ENCODE data around the gene INF2. TPM values are rescaled to one million over a fixed set of nuclear protein-coding genes. Genes with fewer than 3 reads are reported as not detected.

INF2 gene
- total RNA-seq, 1 donor from 2014 or later = 26.6 TPM

DNA sequence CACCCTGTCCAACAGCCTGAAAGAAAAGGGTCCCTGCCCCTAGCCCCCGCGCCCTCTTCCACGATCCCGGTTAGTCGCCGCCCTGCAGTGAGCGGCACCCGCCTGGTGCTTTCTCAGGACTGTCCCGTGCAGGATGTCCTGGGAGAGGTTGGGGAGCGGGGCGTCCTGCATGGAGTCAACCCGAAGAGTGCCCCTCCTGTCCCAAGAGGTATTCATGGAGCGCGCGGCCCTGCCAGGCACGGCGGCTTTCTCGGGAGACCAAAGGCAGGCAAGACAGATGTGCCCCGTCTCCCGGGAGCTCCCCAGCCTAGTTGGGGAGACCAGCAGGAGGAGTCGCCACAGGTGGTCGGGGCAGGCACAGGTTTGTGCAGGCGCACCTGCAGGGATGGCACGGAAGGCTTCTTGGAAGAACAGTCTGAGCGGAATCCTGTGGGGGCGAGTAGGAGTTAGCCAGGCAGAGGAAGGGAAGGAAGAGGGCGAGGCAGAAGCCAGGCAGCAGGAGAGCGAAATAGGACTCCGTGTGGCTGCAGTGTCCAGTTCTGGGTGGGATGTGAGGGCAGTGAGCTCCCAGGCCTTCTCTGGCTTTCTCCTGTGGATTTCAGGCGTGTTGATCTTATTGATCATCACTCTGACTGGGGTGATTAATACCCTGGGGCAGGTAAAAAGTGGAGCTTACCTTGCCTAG lies 64.3 kb downstream of the INF2 start:
- TF ChIP-seq, protein P1, sequence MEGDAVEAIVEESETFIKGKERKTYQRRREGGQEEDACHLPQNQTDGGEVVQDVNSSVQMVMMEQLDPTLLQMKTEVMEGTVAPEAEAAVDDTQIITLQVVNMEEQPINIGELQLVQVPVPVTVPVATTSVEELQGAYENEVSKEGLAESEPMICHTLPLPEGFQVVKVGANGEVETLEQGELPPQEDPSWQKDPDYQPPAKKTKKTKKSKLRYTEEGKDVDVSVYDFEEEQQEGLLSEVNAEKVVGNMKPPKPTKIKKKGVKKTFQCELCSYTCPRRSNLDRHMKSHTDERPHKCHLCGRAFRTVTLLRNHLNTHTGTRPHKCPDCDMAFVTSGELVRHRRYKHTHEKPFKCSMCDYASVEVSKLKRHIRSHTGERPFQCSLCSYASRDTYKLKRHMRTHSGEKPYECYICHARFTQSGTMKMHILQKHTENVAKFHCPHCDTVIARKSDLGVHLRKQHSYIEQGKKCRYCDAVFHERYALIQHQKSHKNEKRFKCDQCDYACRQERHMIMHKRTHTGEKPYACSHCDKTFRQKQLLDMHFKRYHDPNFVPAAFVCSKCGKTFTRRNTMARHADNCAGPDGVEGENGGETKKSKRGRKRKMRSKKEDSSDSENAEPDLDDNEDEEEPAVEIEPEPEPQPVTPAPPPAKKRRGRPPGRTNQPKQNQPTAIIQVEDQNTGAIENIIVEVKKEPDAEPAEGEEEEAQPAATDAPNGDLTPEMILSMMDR (IDR thresholded peaks at IDR 0.05; ENCODE audit: insufficient read depth, low read length, severe bottlenecking) = no peak
- Histone ChIP-seq H3K27me3 (ENCODE audit: control insufficient read depth, insufficient read depth, low read length) (no peaks in the 10 kb centered on the region), H3K4me3 (ENCODE audit: low read depth, low read length) (peak overlapping the region; percentile 82), H3K36me3 (ENCODE audit: control insufficient read depth, insufficient read depth, low read length) (peaks cover 29% of the 10 kb centered on the region)
- DNase-seq (ENCODE audit: low read depth) (peak; percentile 35), FAIRE-seq (no peak)

DNA sequence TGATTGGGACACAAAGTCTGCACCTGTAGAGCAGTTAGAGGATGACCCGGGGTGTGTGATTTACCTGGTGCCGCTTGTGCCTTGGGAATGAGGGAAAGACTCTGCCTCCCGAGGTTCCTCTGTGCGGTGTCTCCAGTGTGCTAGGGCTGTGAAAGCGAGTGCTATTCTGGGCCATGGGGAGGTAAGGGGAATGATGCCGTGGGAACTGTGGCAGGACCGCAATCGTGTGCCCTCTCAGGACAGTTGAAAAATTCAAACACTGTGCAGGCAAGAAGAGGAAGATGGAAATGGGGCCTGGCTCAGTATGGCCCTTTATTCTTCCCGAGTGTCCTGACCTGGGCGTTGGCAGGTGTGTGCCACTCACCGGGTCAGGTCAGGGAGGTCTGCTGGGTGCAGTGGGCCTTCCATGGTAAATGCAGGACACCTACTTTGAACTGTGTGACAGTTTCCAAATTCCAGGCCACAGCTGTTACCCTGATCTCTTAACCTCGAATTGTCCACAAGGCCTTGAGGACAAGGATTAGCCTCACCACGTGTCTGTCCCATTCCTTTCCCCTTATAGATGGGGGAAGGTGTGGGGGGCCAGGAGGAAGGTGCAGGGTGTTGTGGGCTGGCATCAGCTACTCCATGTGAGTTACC lies 64.9 kb downstream of the INF2 start:
- H3K27me3 ChIP-seq (ENCODE audit: control insufficient read depth, insufficient read depth, low read length) = no peaks in the 10 kb centered on the region
- DNase-seq (ENCODE audit: low read depth) = no peak
- peak overlapping the region; percentile 82 for H3K4me3 ChIP-seq (ENCODE audit: low read depth, low read length)
- TF ChIP-seq, protein P1 (IDR thresholded peaks at IDR 0.05; ENCODE audit: insufficient read depth, low read length, severe bottlenecking) = no peak
- H3K36me3 ChIP-seq (ENCODE audit: control insufficient read depth, insufficient read depth, low read length) = peaks cover 32% of the 10 kb centered on the region
- FAIRE-seq = no peak

DNA sequence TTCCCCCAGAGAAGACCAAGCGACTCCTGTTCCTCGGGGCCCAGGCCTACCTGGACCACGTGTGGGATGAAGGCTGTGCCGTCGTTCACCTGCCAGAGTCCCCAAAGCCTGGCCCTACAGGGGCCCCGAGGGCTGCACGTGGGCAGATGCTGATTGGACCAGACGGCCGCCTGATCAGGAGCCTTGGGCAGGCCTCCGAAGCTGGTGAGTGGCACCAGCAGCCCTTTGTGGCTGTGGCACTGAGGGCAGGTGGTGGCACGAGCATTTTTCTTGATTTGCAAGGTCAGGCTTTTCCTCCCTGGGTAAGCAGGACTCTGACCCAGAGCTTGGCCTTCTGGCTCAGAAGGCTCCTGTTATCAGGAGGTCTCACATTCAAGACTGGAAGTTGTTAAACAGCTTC lies 66.2 kb downstream of the INF2 start:
- no peak overlapping the region for H3K4me3 ChIP-seq (ENCODE audit: low read depth, low read length)
- peaks cover 36% of the 10 kb centered on the region for H3K36me3 ChIP-seq (ENCODE audit: control insufficient read depth, insufficient read depth, low read length)
- no peaks in the 10 kb centered on the region for H3K27me3 ChIP-seq (ENCODE audit: control insufficient read depth, insufficient read depth, low read length)
- no peak for DNase-seq (ENCODE audit: low read depth)
- no peak for FAIRE-seq
- TF ChIP-seq, protein P1 (IDR thresholded peaks at IDR 0.05; ENCODE audit: insufficient read depth, low read length, severe bottlenecking) = no peak

DNA sequence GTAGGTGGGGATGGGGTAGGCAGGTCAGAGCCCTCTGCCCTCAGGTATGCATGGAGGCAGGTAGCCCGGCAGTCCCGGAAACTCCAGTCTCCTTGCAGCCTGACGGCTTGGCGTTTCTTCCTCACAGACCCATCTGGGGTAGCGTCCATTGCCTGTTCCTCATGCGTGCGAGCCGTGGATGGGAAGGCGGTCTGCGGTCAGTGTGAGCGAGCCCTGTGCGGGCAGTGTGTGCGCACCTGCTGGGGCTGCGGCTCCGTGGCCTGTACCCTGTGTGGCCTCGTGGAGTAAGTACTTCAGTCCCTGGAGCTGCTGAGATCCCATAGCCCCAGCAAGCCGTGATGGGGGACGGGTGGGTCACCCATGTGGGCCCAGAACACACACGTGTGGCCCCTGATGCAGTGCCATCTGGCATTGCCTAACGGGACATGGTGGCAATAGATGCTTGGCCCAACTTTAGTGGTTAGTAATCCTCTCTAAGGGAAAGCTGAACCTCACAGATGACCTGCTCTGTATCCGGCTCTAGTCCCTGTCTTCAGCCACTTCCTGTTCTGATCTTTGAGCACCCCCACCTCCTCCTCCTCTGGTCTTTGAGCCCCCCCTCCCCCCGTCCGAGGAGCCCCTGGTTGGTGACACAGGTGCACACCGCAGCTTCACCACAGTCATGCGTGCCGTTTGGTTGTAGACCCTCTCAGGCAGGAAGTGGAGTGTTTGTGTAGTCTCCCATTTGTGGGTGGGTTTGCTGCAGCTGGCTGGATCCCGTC lies 67.2 kb downstream of the INF2 start:
- H3K4me3 ChIP-seq (ENCODE audit: low read depth, low read length) = no peak overlapping the region
- DNase-seq (ENCODE audit: low read depth) = no peak
- TF ChIP-seq, protein P1 (IDR thresholded peaks at IDR 0.05; ENCODE audit: insufficient read depth, low read length, severe bottlenecking) = no peak
- peaks cover 36% of the 10 kb centered on the region for H3K36me3 ChIP-seq (ENCODE audit: control insufficient read depth, insufficient read depth, low read length)
- FAIRE-seq = no peak
- no peaks in the 10 kb centered on the region for H3K27me3 ChIP-seq (ENCODE audit: control insufficient read depth, insufficient read depth, low read length)

DNA sequence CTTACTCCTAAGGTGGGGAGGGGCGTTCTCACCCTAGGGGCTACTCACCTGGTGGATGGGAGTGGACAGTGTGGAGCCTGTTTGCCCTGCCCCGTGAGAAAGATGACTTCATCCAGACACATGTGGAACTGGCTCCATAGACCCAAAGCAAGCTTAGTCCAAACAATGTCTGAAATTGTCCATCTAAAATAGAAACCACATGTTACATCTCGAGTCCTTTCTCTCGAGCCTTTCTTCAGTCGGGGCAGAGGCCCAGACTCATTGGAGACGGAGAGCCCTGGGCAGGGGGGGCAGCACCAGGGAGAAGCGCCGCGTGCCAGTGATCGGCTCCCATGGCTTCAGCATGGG lies 67.8 kb downstream of the INF2 start:
- DNase-seq (ENCODE audit: low read depth) = no peak
- TF ChIP-seq, protein P1 (IDR thresholded peaks at IDR 0.05; ENCODE audit: insufficient read depth, low read length, severe bottlenecking) = no peak
- Histone ChIP-seq H3K36me3 (ENCODE audit: control insufficient read depth, insufficient read depth, low read length) (peaks cover 36% of the 10 kb centered on the region), H3K27me3 (ENCODE audit: control insufficient read depth, insufficient read depth, low read length) (no peaks in the 10 kb centered on the region), H3K4me3 (ENCODE audit: low read depth, low read length) (no peak overlapping the region)
- FAIRE-seq = no peak
